ENCODE measurements around the gene PAX2.
"Not testable (repeated sequence)": the region's sequence is repeated elsewhere in the genome, so short reads cannot be mapped to it uniquely, and the experiment has no call there.

The PAX2 gene

GRCh38 chr10:100744987-100745881 is at the start of gene PAX2:
PAX2 (plus strand) TSS chr10:100745582; CDS start chr10:100746261, 679 bp downstream.
- peaks cover 14% of the 10 kb centered on the region; the same call in 1 of the 2 replicates for H3K4me1 ChIP-seq
- peaks cover 100% of the 10 kb centered on the region for H3K27me3 ChIP-seq
- H3K36me3 ChIP-seq, result no peaks in the 10 kb centered on the region
- no peak for TF ChIP-seq Cebpa-rat (IDR thresholded peaks at IDR 0.05)
- H3K4me3 ChIP-seq, result peak within 1 kb of the TSS; percentile 56
- no peaks in the 10 kb centered on the region for H3K9me3 ChIP-seq
- H3K27ac ChIP-seq, result no peak within 1 kb of the TSS
- H3K9ac ChIP-seq, result no peak within 1 kb of the TSS
- H3K4me2 ChIP-seq, result peak within 1 kb of the TSS; percentile 68
- H4K20me1 ChIP-seq, result peaks cover 97% of the 10 kb centered on the region

GRCh38 chr10:100696477-100696901 is 48.9 kb upstream of the PAX2 start:
- Histone ChIP-seq H3K27ac (no peak overlapping the region), H3K4me2 (no peak overlapping the region), H4K20me1 (no peaks in the 10 kb centered on the region), H3K4me1 (no peaks in the 10 kb centered on the region), H3K27me3 (no peaks in the 10 kb centered on the region), H3K4me3 (no peak overlapping the region), H3K36me3 (no peaks in the 10 kb centered on the region), H3K9me3 (no peaks in the 10 kb centered on the region), H3K9ac (no peak overlapping the region)
- TF ChIP-seq Cebpa-rat (IDR thresholded peaks at IDR 0.05), result no peak

DNA sequence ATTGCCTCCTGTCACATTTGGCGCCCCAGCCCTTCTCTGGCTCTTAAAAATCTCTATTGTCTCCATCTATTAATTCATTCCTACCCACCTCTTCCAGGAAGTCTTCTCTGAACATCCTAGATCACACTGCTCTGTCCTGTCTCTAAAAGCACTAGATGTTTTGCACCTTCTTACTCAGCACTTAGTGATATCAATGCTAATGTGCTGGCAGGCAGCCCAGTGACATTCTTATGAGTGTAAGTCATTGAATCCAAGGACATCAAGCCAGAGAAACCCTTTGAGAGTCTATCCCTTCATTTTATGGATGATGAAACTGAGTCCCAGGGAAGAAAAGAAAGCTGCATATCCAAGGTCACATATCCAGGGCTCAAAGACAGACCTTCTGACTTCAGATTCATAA is 48.3 kb upstream of the PAX2 start:
- Histone ChIP-seq H3K36me3 (no peaks in the 10 kb centered on the region), H3K4me1 (no peaks in the 10 kb centered on the region), H3K9me3 (no peaks in the 10 kb centered on the region), H3K4me3 (no peak overlapping the region), H3K27me3 (no peaks in the 10 kb centered on the region), H3K27ac (no peak overlapping the region), H3K4me2 (no peak overlapping the region), H4K20me1 (no peaks in the 10 kb centered on the region), H3K9ac (no peak overlapping the region)
- no peak for TF ChIP-seq Cebpa-rat (IDR thresholded peaks at IDR 0.05)

DNA sequence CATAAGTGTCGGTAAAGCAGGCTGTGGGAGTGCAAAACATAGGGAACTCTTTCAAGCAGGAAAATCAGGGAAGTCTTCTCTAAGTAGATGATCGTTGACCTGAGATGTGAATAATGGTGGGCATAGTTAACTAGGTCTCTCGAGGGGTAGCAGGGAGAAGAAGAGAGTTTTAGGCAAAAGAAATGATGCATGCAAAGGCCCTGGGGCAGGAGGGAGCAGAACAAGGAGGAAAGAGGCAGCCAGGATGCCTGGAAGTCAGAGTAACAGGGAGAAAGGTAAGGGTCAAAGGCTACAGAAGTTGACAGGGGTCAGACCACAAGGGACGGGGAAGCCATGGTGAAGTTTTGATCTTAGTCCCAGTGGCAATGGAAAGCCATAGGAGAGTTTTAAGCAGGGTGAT is 47.8 kb upstream of the PAX2 start:
- no peak overlapping the region for H3K4me3 ChIP-seq
- H4K20me1 ChIP-seq, result no peaks in the 10 kb centered on the region
- H3K4me1 ChIP-seq, result no peaks in the 10 kb centered on the region
- no peaks in the 10 kb centered on the region for H3K27me3 ChIP-seq
- no peak overlapping the region for H3K4me2 ChIP-seq
- no peaks in the 10 kb centered on the region for H3K9me3 ChIP-seq
- H3K27ac ChIP-seq, result no peak overlapping the region
- no peaks in the 10 kb centered on the region for H3K36me3 ChIP-seq
- no peak overlapping the region for H3K9ac ChIP-seq
- TF ChIP-seq Cebpa-rat (IDR thresholded peaks at IDR 0.05), result no peak

- H3K4me3 ChIP-seq, H3K36me3 ChIP-seq, H3K27me3 ChIP-seq: not testable (repeated sequence)
These were observed 43.7 kb upstream of the PAX2 start for GRCh38 chr10:100701704-100702103.

GRCh38 chr10:100705139-100705538 is 40.2 kb upstream of the PAX2 start:
- TF ChIP-seq Cebpa-rat (IDR thresholded peaks at IDR 0.05), result no peak
- H3K27me3 ChIP-seq, result peaks cover 27% of the 10 kb centered on the region
- H3K9me3 ChIP-seq, result 0 out of 2 replicates have a peak, but pooled peaks cover 1% of the 10 kb centered on the region
- no peaks in the 10 kb centered on the region for H4K20me1 ChIP-seq
- H3K27ac ChIP-seq, result no peak overlapping the region
- H3K4me2 ChIP-seq, result no peak overlapping the region
- H3K4me3 ChIP-seq, result no peak overlapping the region
- no peaks in the 10 kb centered on the region for H3K36me3 ChIP-seq
- no peaks in the 10 kb centered on the region for H3K4me1 ChIP-seq
- H3K9ac ChIP-seq, result no peak overlapping the region

More at GRCh38 chr10:100701704-100702103, 43.7 kb upstream of the PAX2 start:
- not testable (repeated sequence) for H3K9ac ChIP-seq, H3K9me3 ChIP-seq, H3K4me1 ChIP-seq, H4K20me1 ChIP-seq, H3K27ac ChIP-seq, H3K4me2 ChIP-seq

DNA sequence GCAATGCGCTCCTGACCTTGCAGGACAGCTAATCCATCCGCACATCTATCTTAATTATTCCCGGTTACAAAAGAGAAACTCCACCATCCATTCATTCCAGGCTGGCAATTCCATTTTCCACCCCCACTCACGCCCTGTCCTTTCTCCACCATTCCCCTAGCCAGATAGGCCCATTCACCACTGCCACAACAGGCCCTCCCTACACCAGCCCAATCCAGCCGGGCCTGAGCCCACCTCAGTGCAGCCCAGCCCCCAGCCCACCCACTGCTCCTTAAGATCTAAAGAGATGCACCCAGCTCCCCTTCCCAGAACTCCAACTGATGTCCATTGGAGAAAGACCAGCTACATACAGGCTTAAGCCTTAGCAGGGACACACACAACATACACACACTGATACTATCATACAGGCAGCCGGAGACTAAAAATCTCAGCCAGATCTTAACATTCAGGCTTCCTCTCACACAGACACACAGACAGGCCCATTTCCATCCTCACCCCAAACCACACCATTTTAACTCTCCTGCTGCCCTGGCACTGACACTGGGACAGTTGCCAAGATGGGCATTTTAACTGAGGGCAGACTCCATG is 38.0 kb upstream of the PAX2 start:
- no peak overlapping the region for H3K4me2 ChIP-seq
- H3K9me3 ChIP-seq, result 0 out of 2 replicates have a peak, but pooled peaks cover 4% of the 10 kb centered on the region
- no peaks in the 10 kb centered on the region for H3K4me1 ChIP-seq
- no peak overlapping the region for H3K4me3 ChIP-seq
- no peak for TF ChIP-seq Cebpa-rat (IDR thresholded peaks at IDR 0.05)
- H3K27ac ChIP-seq, result no peak overlapping the region
- peaks cover 49% of the 10 kb centered on the region for H3K27me3 ChIP-seq
- H4K20me1 ChIP-seq, result no peaks in the 10 kb centered on the region
- H3K9ac ChIP-seq, result no peak overlapping the region
- H3K36me3 ChIP-seq, result no peaks in the 10 kb centered on the region

- Histone ChIP-seq H3K4me1 (no peaks in the 10 kb centered on the region), H3K9ac (no peak overlapping the region), H3K27ac (no peak overlapping the region), H3K27me3 (peaks cover 59% of the 10 kb centered on the region), H3K4me3 (no peak overlapping the region), H3K4me2 (no peak overlapping the region), H4K20me1 (no peaks in the 10 kb centered on the region), H3K36me3 (no peaks in the 10 kb centered on the region), H3K9me3 (0 out of 2 replicates have a peak, but pooled peaks cover 4% of the 10 kb centered on the region)
- no peak for TF ChIP-seq Cebpa-rat (IDR thresholded peaks at IDR 0.05)
These were observed 36.0 kb upstream of the PAX2 start for GRCh38 chr10:100709146-100710082.

GRCh38 chr10:100710151-100710871 is 35.1 kb upstream of the PAX2 start:
- Histone ChIP-seq H4K20me1 (no peaks in the 10 kb centered on the region), H3K9ac (no peak overlapping the region), H3K9me3 (0 out of 2 replicates have a peak, but pooled peaks cover 4% of the 10 kb centered on the region), H3K4me2 (no peak overlapping the region), H3K4me1 (no peaks in the 10 kb centered on the region), H3K4me3 (no peak overlapping the region), H3K27ac (no peak overlapping the region), H3K27me3 (peaks cover 64% of the 10 kb centered on the region), H3K36me3 (no peaks in the 10 kb centered on the region)
- no peak for TF ChIP-seq Cebpa-rat (IDR thresholded peaks at IDR 0.05)

Measured in BLaER1 (cell line).